Osteoblast (primary cell): ENCODE results near the gene FAM3A. TPM values are rescaled to one million over a fixed set of nuclear protein-coding genes. Genes with fewer than 3 reads are reported as not detected.

Experiments used
- DNase-seq: peaks from one replicate; pipeline ENCODE4 v3.0.0; 2011; ENCODE audit warnings: low spot score, mixed read lengths; ENCODE audit not compliant: insufficient read length; ENCODE audit errors: missing footprints
- H2AFZ ChIP-seq: 2 replicates; pipeline ENCODE4 v1.6.0; 2011; ENCODE audit warnings: mild to moderate bottlenecking, low read length
- H3K27ac ChIP-seq: 2 replicates; pipeline ENCODE4 v1.5.1; 2011; ENCODE audit warnings: mild to moderate bottlenecking, low read depth, low read length, moderate library complexity
- H3K27me3 ChIP-seq: 2 replicates; pipeline ENCODE4 v1.6.0; 2012; ENCODE audit warnings: mild to moderate bottlenecking, control low read depth, inconsistent platforms, low read length, moderate library complexity; ENCODE audit not compliant: insufficient read depth
- H3K36me3 ChIP-seq: 2 replicates; pipeline ENCODE4 v1.5.1; 2011; ENCODE audit warnings: mild to moderate bottlenecking, low read length, control low read depth, moderate library complexity; ENCODE audit not compliant: insufficient read depth
- H3K4me1 ChIP-seq: 2 replicates; pipeline ENCODE4 v1.5.1; 2011; ENCODE audit warnings: mild to moderate bottlenecking, low read length, control low read depth, moderate library complexity; ENCODE audit not compliant: insufficient read depth
- H3K4me2 ChIP-seq: 2 replicates; pipeline ENCODE4 v1.6.0; 2011; ENCODE audit warnings: mild to moderate bottlenecking, low read length; ENCODE audit not compliant: insufficient read depth
- H3K4me3 ChIP-seq: fragments of 200-600 bp; sonication (generic); 3 replicates; pipeline ENCODE4 v1.5.1; 2012; ENCODE audit warnings: mild to moderate bottlenecking, low read length, inconsistent platforms; ENCODE audit not compliant: insufficient read depth
- H3K79me2 ChIP-seq: 2 replicates; pipeline ENCODE4 v1.6.0; 2012; ENCODE audit warnings: mild to moderate bottlenecking, low read length, control low read depth, inconsistent platforms; ENCODE audit not compliant: insufficient read depth
- H3K9me3 ChIP-seq: 2 replicates; pipeline ENCODE4 v1.5.1; 2011; ENCODE audit warnings: low read depth, low read length, control low read depth
- H4K20me1 ChIP-seq: 2 replicates; pipeline ENCODE4 v1.6.0; 2012; ENCODE audit warnings: mild to moderate bottlenecking, low read length, control low read depth; ENCODE audit not compliant: insufficient read depth
- CTCF ChIP-seq: IDR thresholded peaks from 2 replicates; pipeline ENCODE4 v1.5.1; 2011; ENCODE audit warnings: mild to moderate bottlenecking, low read depth, low read length, moderate library complexity; ENCODE audit errors: extremely low read depth
- total RNA-seq: library from RNA; depleted of rRNA; stranded (reverse); fragments of >200 nt; gene quantifications from 2 replicates; pipeline ENCODE4 v1.2.3, GENCODE V29; 2012

The FAM3A gene
- total RNA-seq, 1 donor, result 21.4 TPM

- H2AFZ ChIP-seq, result no peak overlapping the region
- no peaks in the 10 kb centered on the region for H3K79me2 ChIP-seq
- no peaks in the 10 kb centered on the region for H3K27me3 ChIP-seq
- H3K4me1 ChIP-seq, result peaks cover 6% of the 10 kb centered on the region
- H3K4me3 ChIP-seq, result no peak overlapping the region
- H3K9me3 ChIP-seq, result no peaks in the 10 kb centered on the region
- H3K27ac ChIP-seq, result no peak overlapping the region
- H3K36me3 ChIP-seq, result peaks cover 12% of the 10 kb centered on the region
- DNase-seq, result peak; percentile 14
- H3K4me2 ChIP-seq, result no peak overlapping the region
- TF ChIP-seq CTCF, result no peak
- no peaks in the 10 kb centered on the region for H4K20me1 ChIP-seq
Measured at GRCh38 chrX:154530286-154530685, 14.3 kb upstream of the FAM3A start.

- H3K9me3 ChIP-seq, result no peaks in the 10 kb centered on the region
- no peak overlapping the region for H2AFZ ChIP-seq
- peak; percentile 81 for DNase-seq
- H3K79me2 ChIP-seq, result no peaks in the 10 kb centered on the region
- H3K27me3 ChIP-seq, result no peaks in the 10 kb centered on the region
- H4K20me1 ChIP-seq, result no peaks in the 10 kb centered on the region
- H3K4me1 ChIP-seq, result peaks cover 6% of the 10 kb centered on the region
- H3K4me2 ChIP-seq, result no peak overlapping the region
- H3K4me3 ChIP-seq, result no peak overlapping the region
- peaks cover 12% of the 10 kb centered on the region for H3K36me3 ChIP-seq
- TF ChIP-seq CTCF, result no peak
- no peak overlapping the region for H3K27ac ChIP-seq
Measured at GRCh38 chrX:154529206-154529612, 13.2 kb upstream of the FAM3A start.

- Histone ChIP-seq H3K27ac (peak overlapping the region; percentile 56), H3K4me2 (peak overlapping the region; percentile 78), H3K79me2 (no peaks in the 10 kb centered on the region), H3K36me3 (no peaks in the 10 kb centered on the region), H3K4me3 (peak overlapping the region; percentile 62), H2AFZ (peak overlapping the region; percentile 71), H4K20me1 (no peaks in the 10 kb centered on the region), H3K4me1 (peaks cover 6% of the 10 kb centered on the region), H3K27me3 (no peaks in the 10 kb centered on the region), H3K9me3 (no peaks in the 10 kb centered on the region)
- peak; percentile 61 for TF ChIP-seq CTCF
- peak; percentile 88 for DNase-seq
Measured at GRCh38 chrX:154526901-154527675, 11.1 kb upstream of the FAM3A start.

GRCh38 chrX:154525606-154526490 lies 9.8 kb upstream of the FAM3A start:
- Histone ChIP-seq H3K27ac (no peak overlapping the region), H3K36me3 (no peaks in the 10 kb centered on the region), H3K4me1 (peaks cover 6% of the 10 kb centered on the region), H3K9me3 (no peaks in the 10 kb centered on the region), H4K20me1 (no peaks in the 10 kb centered on the region), H3K79me2 (no peaks in the 10 kb centered on the region), H3K4me2 (no peak overlapping the region), H2AFZ (no peak overlapping the region), H3K4me3 (no peak overlapping the region), H3K27me3 (no peaks in the 10 kb centered on the region)
- peak; percentile 15 for DNase-seq
- TF ChIP-seq CTCF, result no peak
